Activated CD4-positive, alpha-beta T cell treated with anti-CD3 and anti-CD28 coated beads, Interleukin-2, amount 50 U/mL, for 4 hours (primary cell): ENCODE data around the gene ATP1A2.

Experiments used
- DNase-seq, 2 experiments: peaks; one replicate each; pipeline ENCODE4 v3.0.0-alpha.2; 2020

Gene ATP1A2

DNA sequence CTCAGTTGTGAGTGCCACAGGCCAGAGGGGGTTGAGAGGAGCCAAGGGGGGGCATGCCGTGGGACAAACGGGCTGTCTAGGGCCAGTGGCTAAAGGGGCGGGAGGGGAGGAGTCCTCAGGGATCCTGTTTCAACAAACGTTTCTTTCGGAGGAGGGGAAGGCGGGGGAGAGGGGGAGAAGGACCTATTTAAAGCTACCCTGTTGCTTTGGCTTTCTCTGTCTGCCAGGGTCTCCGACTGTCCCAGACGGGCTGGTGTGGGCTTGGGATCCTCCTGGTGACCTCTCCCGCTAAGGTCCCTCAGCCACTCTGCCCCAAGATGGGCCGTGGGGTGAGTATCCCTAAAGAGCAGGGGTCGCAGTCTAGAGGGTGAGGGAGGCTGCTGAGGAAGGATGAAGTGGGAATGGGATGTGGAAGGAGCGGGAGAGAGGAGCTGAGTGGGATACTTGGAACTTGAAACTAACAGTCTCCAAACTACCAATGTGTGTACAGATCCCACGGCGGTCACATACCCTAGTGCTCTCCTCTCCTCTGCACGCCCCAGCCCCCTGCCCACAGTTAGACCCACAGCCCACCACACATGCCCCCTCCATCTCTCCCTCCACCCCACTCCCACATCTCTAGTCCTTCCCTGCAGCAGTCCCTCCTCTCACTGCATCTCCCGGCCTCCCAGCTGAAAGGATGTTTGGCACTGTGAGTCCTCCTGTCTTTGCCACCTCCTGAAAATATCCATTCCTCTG lies at the start of gene ATP1A2:
ATP1A2 (plus strand) TSS at position 215 of the 738 bp plus-strand sequence; CDS start at position 318, 103 bp downstream.
- DNase-seq, result no peak

DNA sequence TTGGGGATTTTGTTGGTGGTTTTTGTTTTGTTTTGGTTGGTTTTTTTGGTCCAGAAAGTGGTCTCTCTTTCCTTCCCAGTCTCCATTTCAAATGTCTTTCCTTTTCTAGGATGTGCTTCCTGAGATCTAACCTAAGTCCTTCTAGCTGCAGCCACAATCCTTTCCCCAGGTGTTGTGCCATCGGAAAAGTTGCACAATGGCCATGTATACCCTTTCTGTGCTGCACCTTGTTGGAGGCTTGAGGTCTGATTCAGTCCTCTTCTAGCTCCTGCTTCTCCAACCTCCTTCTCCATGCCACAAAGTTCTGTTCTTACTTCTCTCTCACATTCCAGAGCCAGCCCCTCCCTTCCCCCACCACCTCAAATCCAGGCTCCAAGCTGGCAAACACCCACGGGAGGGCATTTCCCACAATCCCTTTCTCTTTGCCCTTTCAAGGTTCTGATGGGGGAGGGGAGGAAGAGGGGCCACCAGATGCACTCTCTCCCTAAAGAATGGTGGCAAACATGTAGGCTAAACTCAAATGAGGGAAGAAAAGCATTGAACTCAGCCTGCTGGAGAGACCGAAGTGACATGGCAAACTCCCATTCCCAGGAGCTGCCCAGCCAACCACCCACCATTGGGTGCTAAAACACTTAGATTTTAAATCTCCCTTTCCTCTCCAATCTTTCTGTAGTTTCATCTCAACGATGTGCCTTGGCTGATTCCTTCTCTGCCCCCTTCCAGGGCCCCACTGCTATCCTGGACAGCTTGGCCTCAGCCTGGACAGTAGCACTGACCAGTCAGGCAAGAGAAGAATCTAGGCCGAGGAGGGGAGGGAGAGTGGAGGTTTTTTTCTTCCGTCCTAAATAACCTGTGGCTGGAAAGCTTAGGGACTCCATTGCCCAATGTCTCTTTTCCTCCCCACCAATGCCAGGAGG lies 48.5 kb upstream of the ATP1A2 start:
- DNase-seq, result no peak

DNA sequence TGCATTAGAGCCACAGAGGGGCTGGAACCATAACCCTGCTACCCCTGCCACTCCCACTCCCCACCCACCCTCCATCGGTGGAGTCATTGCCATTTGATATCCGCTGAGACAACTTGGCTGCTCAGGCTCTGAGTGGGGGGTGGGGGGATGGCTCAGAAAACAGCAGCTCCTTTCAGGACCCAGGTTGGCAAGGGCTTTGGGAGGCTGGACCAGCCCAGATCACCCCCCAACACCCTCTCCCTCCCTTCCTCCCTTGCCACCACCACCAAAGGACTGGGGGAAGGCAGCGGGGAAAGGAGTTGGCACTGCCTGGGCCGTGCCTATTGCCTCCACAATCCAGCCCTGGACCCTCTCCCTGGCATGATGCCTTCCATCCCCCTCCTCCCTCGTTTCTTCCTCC lies 47.3 kb upstream of the ATP1A2 start:
- DNase-seq, result no peak

DNA sequence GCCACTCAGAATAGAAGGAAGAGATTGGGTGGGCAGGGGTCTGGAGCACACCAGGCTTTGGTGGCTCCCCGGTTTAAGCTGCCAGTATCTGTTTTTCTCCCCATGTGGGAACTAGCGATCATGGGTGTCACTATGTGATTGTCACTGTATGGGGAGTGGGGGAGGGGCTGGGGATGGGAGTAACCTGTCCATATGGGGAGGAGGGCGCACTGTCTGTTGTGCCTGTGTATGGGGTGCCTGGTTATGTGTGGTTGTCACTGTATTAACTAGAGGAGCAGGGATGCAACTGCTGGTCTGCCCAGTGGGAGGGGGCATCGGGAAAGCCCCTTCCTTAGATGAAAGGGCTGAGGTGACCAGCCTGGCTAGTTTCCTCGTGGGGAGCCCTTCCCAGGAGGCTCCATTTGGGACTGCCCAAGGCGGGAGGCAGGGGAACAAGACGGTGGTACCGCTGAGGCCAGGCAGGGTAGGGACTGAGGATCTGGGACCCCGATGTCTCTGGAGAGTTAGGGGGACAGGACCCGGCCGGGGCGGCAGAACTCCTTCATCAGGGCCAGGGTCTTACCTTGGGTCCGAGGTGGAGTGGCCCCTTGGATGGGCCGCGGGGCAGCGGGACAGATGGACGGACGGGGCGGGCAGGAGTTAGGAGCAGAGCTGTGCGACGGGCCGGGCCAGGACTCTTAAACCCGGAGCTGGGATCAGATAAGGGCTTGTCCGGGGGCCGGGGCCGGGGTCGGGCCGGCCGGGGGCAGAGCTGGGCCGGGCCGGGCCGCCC lies 45.9 kb upstream of the ATP1A2 start, which contains the start of gene KCNJ10:
KCNJ10 (minus strand) TSS at position 701 of the 772 bp plus-strand sequence. CDS start 27,628 bp downstream, outside the sequence.
- DNase-seq, result no peak

DNA sequence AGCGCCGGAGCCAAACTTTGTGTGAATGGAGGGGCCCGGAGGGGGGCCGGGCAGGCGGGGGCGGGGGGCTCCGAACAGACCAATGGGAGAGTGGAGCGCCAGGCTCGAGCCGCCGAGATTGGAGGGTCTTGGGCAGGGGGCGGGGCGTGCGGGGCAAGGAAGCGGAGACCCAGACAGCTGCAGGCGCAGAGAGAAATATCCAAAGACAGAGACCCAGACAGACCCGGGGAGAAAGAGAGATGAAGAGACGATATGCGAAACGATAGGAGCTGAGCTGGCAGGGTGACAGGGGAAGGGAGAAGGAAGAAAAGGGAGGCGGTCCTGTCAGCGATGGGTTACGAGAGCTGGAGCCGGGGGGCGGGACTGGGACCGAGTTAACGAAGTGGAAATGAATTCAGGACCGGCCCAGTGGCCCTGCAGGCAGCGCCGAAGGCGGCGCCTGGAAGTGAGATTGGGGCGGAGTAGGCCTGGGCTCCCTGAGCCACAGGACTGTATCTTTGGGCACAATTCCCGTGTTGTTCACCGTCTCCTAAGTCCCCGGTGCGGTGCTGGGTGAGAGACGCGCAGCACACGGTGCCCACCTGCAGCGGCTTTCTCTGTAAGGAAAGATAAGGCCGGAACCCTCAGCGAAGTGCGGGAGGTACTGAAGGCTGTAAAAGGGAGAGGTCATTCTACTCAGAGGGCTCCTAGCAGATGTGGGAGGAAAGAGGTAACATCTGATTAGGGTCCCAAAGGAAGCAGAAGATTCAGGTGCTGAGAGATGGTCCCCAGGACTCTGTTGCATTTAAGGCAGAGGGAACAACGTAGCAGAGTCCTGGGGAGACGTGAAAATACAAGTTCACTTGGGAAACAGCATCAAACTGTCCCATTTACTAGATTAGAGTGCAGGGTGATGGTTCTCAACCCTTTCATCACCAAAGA lies 45.1 kb upstream of the ATP1A2 start:
- DNase-seq, result peak; percentile 55 to 58

DNA sequence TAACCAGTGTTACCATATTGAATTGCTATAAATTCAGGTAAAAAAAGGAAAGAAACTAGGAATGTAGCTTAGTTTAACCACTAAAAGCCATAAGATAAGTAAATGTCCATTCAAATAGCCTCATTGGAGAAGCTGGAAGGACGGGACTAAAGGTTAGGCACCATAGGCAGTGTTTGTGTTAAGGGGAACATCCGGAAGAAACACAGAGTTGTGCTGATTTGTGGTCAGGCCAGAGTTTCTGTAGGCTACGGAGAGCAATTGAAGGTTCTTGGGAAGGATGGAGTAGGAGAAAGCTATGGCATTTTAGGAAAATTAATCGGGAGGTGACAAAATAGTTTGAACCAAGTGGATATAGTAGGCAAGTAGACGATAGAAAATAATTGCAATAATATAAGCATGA lies 44.3 kb upstream of the ATP1A2 start:
- no peak for DNase-seq

DNA sequence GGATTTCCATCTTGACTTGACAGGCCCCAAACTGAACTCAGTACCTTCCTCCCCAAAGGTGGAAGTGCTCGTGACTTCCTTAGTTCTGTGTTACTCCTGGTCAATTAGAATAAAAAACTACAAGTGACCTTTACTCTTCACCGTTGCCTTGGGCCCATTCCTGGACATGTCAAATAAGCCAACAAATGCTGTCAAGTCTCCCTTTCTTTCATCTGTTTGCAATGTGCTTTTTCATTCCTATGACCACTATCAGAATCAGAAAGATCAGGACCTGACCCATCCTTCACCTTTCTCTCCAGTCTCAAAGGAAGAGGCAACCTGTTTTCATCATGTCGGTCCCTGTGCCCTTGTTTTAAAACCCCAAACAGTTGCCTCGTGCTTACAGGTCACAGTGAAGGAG lies 40.7 kb upstream of the ATP1A2 start:
- DNase-seq, result no peak

DNA sequence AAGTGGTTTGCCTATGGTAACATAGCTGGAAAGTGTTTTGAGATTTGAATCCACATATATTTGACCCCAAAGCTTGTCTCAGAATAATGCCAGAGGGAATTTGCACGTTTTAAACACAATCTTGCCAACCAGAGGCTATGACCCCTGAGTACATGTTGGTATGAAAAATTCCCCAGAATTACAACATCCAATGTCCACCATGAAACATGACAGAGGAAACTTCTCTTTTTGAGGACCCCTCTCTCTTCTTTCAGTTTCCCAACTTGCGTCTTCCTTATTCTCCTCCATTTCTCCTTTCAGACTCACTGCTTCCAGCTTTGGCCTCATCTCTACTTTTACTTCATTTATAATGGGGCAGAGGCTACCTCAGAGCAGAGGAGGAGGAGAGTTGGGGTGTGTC lies 39.7 kb upstream of the ATP1A2 start:
- DNase-seq, result no peak

DNA sequence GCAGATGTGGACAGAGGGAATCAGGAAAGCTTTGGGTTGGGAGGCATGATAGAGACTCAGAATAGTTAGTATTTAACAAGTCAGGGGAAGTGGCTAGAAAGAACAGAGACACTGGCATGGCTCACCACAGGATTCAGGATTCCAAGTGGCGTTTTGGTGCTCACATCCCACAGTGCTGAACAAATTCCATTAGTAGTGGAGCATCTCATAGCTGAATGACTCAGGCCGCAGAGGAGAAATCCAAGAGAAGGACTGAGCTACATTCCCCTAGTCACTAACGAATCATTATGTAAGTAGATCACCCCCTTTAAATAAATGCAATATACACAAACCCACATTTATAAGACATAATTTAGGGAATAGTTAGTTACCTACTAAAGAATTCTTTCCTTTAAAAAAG lies 39.3 kb upstream of the ATP1A2 start:
- no peak for DNase-seq

DNA sequence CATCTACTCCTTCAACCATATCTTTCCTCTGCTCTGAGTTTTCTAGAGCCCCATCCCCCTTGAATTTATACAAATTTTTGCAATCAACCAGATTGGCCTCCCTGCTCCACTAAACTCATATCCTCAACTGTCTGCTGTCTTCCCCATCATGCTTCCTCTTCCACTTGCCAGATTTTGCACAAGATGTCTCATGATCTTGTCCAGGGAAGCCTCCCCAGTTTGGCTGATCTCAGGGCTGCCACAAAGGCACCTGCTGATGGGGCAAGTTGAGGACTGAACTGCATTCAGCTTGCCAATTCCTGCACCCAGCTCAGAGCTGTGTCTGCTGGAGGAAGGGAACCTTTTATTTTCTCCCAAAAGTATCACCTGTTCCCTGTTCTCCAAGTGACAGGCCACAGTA lies 38.1 kb upstream of the ATP1A2 start:
- DNase-seq, result no peak

DNA sequence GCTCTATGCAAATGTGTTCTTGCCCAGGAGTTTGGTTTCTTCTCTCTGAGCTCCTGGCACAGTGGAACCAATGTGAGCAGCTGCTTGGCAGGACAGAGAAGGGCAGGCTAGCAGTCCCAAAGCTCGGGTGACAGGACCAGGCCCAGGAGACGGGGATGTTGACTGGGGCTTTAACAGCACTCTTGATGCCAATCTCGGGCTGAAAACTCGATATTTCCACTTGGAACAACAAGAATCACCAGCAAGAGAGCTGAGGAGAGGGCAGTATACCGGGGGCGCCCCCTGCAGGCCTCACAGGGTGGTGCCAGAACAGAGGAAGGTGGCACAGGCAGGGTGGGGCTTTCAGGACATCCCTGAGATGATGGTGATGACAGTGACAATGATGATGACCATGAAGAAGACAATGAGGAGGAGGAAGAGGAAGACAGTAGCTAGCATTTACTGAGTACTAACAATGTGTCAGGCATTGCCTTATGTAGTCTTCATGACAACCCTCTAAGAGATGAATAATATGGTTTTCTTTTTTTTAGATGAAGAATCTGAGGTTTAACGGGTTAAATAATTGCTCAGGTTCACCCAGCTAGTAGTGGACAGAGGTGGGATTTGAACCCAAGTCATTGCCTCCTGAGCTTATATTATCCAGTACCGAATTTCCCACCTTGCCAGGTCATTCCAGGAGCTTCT lies 36.9 kb upstream of the ATP1A2 start:
- DNase-seq, result peak; percentile 44 to 47

DNA sequence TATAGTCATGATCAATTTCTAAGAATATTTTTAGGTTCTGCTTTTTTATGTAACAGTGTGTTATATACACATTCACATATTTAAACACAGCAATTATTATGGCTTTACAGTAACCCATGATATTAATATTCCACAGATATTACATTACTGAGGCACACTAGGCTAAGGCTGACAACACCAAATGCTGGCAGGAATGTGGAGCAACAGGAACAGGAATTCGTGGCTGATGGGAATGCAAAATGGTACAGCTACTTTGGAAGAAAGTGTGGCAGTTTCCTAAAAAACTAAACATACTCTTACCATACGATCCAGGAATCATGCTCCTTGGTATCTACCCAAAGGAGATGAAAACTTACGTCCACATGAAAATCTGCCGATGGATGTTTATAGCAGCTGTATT lies 36.1 kb upstream of the ATP1A2 start:
- DNase-seq, result no peak

DNA sequence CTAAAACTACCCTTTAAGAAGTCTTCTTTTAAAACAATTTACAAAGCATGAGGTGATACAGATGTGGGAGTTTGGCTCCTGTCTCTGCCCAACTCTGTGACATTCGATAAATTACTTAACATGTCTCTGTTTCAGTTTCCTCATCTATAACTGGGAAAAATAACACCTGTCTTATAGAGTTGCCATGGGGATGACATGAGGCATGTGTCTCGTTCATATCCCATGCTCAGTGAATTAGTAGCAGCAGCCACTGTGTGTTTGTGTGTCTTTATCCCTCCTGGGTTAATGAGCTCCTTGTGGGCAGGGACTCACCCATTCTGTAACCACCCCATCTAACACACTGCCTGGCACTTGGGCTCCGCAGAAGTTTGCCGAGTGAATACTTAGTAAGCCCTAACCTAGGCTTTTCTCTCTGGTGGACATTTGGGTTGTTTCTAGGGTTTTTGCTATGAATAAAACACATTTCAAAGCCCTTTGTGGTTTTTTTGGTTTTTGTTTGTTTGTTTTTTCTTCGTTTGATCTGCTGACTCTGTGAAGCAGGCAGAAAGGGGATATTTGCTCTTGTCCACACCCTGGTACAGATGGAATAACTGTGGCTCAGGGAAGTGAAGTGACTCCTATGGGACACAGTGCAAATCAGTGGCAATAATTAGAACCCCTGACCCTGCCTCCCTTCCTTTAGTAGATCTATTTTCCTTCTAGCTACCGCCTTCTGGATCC lies 35.0 kb upstream of the ATP1A2 start:
- DNase-seq, result no peak

DNA sequence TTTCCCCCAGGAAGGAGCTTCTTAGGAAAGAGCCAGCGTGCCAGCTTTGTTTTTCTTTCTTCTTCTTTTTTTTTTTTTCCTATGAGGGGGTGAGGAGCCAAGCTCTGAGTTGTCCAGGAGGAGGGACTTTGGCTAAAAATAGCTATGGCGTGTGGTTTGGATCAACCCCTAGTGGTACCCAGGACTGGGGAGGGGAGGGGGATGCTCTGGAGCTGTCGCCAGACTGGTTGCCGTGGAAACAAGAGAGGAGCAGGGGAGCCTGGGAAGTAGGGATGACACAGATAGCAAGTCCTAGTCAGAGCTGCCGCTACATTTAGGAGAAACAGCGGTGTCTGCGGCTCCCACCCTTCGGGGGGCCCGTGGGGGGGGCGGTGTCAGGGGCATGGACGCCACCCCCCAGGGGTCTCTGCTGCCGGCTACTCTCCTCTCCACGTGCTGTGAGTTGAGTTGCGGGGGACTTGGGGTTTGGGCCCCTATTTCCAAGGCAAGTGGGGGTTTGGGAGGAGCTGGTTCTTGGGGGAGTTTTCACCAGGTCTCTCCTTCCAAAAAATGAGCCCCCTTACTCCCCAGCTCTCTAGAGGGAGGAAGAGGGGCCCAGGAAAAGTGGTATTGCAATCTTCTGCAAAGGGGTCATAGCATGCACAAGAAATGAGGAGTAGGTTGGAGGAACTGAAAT lies 34.2 kb upstream of the ATP1A2 start, which contains the start of gene KCNJ9:
KCNJ9 (plus strand) TSS at position 278 of the 676 bp plus-strand sequence. CDS start 2,493 bp downstream, outside the sequence.
- DNase-seq, result no peak

DNA sequence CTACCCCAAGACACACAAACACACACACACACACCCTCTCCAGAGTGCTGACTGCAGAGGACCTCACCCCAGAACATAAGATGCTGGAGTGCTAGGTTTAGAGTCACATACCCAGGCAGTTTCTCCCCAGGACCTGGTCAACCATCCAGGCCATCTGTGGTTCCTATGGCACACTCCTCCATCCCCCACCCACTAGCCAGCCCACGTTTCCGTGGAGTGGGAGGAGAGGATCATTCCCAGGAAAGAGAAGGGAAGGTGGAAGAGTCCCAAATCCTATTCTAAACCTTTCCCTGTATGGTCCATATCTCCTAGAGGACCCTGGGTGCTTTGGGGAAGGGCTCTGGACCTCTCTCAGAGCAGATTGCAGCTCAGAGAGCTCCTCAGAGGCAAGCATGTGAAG lies 33.1 kb upstream of the ATP1A2 start:
- no peak for DNase-seq

DNA sequence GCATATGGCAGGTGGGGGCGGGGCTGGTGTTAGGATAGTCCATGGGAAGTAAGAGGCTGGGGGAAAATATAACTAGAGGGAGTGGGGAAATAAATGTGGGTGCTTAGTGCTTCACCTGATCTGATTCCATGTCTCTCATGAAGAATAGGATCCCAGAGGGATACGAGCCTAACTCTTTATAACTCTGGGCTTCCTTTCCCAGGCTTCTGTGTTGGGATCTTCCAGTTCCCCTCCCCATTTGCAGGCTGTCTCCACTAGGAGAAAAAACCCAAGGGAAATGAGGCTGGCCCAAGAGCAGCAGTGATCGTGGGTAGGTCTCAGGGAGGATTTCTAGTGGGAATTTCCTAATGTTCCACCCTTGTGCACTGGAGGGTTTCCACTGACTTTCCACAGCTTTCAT lies 32.6 kb upstream of the ATP1A2 start:
- DNase-seq, result no peak

DNA sequence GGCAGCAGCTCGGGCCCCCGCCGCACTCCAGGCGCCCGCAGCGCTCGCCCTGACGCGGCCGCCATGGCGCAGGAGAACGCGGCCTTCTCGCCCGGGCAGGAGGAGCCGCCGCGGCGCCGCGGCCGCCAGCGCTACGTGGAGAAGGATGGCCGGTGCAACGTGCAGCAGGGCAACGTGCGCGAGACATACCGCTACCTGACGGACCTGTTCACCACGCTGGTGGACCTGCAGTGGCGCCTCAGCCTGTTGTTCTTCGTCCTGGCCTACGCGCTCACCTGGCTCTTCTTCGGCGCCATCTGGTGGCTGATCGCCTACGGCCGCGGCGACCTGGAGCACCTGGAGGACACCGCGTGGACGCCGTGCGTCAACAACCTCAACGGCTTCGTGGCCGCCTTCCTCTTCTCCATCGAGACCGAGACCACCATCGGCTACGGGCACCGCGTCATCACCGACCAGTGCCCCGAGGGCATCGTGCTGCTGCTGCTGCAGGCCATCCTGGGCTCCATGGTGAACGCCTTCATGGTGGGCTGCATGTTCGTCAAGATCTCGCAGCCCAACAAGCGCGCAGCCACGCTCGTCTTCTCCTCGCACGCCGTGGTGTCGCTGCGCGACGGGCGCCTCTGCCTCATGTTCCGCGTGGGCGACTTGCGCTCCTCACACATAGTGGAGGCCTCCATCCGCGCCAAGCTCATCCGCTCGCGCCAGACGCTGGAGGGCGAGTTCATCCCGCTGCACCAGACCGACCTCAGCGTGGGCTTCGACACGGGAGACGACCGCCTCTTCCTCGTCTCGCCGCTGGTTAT lies 31.4 kb upstream of the ATP1A2 start:
- peak; percentile 75 to 77 for DNase-seq

DNA sequence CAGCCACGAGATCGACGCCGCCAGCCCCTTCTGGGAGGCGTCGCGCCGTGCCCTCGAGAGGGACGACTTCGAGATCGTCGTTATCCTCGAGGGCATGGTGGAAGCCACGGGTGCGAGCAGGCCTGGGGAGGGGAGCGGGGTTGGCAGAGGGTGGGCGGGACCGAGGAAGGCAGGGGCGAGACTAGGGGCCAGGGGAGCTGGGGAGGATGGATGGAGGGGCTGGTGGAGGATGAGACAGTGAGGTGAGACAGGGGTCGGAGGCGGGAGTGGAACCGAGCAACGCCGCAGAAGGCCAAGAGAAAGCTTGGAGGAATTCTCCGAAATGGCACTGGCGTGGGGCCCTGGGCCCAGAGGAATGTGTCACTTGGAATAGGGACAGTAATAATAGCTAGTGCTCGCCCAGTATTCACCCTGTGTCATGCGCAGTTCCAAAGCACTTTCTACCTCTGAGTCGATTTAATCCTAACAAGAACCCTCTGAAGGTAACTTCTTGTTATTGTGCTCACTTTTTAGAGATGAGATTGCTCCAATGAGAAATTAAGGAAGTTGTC lies 30.7 kb upstream of the ATP1A2 start:
- no peak for DNase-seq
